ENCODE results near the gene ADCY1.

The ADCY1 gene

DNA sequence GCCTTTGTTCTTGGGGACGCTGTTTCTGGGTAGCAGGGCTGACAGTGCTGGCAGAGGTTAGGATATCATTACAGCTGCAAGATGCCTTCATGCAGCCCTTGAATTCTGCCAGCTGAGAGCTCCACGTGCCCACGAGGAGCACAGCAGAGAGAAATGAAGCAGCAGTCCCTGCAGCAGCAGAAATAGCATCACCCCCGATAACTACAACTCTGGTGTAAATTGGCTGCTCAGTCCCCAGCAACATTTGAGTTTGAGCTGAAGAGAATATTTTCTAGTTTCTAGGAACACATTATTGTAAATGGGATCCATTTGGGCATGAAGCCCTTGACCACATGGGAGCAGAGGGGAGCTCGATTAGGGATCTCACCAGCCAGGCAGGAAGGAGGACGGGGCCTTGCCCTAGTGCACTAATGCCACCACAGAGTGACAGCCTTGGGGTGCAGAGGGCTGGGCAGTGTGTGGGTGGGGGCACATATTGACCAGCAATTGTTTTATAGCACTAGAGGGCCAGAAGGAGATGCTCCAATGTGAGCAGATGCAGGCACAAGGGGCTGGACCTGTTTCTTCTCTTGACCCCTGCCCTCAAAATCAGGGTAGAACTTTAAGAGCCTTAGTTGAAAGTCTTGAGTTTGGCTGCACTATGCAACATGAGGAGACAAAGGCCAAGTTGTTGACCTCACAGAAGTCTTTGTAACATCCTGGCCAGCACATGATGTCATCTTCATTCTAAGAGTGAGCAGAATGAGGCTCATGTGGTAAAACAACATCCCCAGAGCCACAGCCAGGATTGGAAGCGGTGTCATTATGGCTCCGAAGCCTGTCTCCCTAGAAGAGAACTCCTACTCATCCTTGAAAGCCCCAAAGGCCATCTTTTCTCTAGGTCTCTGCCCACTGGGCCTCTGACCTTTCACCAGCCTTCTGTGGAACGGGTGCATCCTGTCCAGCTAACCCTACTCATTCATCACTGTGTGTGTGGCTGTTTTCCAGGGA, 52.6 kb downstream of the ADCY1 start:
- no peak for DNase-seq

DNA sequence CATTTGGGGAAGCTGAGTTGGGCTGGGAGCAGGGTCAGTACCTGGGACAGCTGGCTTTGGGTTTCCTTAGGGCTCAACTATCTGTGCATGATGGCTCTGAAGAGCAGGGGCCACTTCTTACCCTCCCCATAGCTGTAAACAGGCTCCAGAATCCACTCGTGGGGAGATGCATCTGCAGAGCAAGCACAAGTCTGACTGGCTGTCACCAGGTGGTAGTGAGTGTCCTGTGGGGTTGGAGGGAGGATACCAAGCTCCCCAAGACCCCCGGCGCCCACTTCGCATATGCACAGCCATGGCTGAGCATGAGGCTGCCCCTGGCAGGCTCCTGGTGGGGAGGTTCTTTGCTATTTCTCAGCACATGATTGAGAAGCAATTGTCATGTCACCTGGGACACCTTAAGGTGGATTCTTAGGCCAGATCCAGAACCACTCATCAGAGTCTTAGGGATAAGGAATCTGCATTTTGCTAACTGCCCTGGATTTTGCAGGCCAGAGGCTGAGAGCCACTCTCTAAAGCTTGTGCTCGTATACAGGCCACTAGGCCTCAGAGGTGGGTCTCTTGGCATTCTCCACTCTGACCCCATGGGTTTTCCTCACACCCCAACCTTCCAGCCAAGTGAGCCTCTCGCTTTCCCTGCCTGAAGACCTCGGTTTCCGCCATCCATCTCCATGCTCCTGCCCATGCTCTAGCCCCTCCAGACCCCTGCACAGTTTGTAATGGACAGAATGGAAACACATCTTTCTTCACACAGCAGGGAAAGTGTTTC, 53.7 kb downstream of the ADCY1 start:
- DNase-seq = no peak

DNA sequence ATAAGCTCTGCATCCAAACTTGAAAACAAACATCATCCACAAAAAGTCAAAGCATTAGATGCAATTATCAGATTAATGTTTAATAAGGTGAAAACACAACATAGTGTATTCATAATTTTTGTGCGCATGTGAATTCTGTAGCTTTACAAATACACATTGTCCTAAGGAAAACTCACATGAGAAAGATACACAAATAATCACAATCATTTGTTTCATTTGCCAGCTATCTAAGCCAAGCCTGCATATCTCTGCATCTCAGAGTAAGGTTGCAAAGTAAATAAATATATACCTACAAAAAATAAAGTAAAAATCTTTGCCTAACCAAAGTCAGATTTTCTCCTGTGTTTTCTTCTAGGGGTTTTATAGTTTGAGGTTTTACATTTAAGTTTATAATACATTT, 57.4 kb downstream of the ADCY1 start:
- DNase-seq = no peak

DNA sequence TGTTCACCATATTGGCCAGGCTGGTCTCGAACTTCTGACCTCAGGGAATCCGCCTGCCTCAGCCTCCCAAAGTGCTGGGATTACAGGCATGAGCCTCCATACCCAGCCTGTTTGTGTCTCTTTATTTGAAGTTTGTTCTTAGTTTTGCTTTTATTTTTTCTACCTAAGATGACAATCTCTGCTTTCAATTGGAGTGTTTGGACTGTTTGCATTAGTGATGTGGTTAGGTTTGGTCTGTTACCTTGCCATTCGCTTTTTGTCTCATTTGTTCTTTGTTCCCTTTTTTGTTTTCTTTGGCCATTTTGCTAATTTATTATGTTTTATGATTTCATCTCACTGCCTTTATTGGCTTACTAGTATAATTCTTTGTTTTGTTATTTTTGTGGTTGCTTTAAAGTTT, 62.6 kb downstream of the ADCY1 start:
- DNase-seq = no peak

GRCh38 chr7:45638916-45639315, 64.7 kb downstream of the ADCY1 start:
- no peak for DNase-seq

DNA sequence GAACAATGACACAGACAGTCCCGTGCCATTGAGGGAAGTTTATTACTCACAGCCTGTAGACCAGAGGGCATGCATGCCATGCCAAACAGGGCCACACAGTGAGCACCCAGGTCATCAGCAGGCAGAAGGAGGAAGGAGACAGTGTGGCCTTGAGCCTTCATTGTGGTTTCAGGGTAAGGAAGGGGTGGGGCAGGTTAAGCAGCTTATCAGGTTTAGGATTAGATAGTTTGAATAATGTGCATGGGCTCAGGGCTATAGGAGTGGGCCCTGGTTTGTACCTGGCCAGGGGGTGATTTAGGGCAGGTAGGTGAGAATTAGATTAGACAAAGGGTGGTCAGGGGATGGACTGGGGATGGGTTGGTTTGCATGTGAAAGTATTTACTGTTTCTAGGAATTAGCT, 67.9 kb downstream of the ADCY1 start:
- no peak for DNase-seq

GRCh38 chr7:45643630-45644029, 69.5 kb downstream of the ADCY1 start:
- DNase-seq = no peak

- no peak for DNase-seq
Observed at GRCh38 chr7:45644237-45644636, 70.1 kb downstream of the ADCY1 start.

GRCh38 chr7:45645141-45645969, 71.2 kb downstream of the ADCY1 start:
- no peak for DNase-seq

GRCh38 chr7:45646207-45646821, 72.1 kb downstream of the ADCY1 start:
- DNase-seq = no peak

DNA sequence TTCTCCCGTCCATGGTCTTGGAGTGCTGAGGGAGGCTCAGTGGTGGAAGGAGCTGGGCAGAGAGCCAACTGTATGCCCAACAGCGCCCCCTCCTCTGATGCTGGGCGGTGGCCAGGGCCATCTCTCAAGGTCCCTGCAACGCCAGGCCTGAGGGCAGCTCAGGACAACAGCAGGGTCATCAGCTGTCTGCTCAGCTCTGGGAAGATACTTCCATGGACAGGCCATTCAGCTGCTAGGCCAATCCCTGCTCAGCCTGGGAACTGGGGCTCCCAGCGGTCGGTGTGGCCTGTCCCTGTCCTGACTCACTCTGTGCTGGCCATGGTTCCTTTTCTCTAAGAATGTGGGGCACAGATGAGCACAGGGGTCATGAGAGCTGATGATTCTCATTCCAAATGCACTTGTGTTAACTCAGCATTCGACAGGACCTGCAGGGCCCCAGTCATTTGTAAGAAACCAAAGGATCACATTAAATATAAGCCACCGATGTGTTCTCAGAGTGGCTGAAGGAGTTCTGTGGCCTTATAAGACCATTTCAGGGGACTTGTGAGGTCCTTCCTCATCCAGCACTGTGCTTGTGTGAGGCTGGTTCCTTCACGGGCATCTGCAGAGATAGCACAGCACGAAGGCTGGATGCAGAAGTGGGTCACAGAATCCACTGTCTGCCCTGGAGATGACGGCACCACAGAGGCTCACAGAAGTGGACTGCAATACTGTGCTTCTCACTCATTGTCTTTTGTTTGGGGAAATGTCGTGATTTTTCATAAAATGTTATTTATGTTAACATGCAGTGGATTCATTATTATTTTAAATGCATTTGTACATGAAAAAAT, 73.0 kb downstream of the ADCY1 start:
- no peak for DNase-seq

- DNase-seq = no peak
Observed at GRCh38 chr7:45647967-45648670, 74.0 kb downstream of the ADCY1 start.

DNA sequence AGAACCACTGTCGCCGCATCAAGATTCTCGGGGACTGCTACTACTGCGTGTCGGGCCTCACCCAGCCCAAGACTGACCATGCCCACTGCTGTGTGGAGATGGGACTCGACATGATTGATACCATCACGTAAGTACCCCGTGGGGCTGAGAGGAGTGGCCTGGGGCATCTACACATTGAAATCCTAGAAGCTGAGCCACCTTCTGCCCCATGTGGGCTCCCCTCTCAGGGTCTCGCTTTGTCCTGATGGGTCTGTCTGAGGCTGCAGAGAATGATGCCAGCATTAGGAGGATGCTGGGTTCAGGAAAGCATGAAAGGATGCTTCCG, 74.5 kb downstream of the ADCY1 start:
- no peak for DNase-seq

DNA sequence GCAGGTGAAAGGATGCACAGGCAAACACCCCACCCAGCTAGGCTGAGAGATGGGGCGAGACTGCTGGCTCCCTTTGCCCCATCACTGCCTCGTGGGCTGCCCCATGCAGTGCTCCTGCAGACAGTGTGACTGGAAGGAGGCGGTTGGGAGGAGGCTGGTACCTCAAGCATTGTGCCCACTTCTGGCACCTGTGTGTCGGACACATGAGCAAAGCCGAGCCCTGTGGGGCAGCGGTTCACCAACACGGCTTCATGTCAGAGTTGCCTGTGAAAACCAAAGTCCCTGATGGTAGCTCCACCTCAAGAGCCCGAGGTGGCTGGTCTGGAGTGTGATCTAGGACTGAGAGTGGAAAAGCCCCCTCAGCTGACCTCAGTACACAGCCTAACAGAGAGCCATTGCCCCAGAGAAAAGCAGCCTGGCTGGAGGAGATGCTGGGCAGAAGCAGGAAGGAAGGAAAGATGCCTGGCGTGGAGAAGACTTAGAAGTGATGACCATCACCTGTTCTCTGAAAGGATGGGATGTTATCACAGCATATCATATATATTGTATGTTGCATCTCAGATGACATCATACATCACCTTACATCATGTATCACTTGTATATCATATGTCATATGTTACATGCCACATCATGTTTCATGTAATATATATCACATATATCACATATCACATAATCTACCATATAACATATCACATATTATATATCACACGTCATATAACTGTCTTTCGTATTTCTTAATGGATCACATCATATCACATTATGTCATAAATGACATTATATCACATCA, 75.6 kb downstream of the ADCY1 start:
- DNase-seq = no peak

DNA sequence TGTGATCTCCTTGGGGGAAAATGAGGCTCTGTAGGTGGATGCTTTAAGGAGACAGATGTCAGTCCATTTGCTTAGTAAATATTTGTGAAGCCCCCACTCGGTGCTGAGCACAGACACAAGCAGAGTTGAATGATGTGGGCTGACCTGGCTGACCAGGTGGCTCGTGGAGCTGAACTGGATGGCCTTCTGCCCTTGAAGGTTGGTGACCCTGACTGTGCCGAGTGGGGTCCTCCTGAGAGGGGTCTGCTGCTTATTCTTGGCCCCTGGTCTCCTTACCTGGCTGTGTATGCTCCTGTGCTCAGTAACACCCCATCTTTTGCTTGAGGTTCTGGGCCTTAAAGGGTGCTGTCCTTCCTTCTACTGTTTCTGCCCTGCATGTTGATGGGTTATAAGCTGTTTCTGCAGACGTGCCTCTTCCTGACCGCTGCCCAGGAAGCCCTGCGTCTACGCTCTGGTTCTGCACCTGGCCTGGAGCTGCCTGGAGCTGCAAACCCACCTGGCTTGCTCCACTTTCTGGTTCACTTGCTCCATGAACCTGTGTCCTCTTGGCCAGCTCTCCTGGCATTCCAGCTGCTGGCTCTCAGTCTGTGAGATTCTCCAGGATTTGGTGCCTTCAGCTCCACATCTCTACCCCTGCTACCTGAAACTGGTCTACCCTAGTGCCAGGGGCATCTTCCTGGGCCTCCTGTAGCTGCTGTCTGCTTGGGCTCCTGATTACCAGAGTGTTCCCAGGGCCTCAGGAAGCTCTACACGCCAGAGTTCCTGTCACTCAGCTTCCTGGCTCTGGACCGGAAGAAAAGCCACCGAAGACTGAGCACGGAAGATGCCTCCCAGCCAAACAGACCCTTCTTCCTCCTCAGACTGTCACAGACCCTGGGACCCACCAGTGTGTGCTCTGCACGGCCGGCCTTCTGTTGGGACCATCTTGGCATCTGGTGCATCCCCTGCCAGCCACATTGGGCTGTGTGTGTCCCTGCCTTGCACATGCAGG, 76.5 kb downstream of the ADCY1 start:
- no peak for DNase-seq

DNA sequence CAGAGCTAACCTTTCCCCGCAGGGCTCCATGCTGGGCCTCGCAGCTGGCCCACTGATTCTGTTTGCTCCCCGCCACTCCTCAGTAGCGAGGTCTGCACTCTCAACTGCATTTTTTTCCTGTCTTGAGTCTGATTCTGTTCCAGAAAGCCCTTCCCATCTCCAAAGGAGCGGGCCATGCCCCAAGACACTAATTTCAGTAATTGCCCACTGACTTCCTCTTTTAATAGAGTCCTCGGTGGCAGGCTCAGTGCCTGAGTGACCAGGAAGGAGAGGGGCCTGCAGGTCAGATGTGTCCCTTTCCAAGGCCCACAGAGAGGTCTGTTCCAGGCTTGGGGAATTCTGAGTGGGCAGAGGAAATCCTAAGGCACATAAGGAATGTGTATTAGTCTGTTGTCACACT, 77.4 kb downstream of the ADCY1 start:
- no peak for DNase-seq

GRCh38 chr7:45652630-45653029, 78.5 kb downstream of the ADCY1 start:
- DNase-seq = no peak

DNA sequence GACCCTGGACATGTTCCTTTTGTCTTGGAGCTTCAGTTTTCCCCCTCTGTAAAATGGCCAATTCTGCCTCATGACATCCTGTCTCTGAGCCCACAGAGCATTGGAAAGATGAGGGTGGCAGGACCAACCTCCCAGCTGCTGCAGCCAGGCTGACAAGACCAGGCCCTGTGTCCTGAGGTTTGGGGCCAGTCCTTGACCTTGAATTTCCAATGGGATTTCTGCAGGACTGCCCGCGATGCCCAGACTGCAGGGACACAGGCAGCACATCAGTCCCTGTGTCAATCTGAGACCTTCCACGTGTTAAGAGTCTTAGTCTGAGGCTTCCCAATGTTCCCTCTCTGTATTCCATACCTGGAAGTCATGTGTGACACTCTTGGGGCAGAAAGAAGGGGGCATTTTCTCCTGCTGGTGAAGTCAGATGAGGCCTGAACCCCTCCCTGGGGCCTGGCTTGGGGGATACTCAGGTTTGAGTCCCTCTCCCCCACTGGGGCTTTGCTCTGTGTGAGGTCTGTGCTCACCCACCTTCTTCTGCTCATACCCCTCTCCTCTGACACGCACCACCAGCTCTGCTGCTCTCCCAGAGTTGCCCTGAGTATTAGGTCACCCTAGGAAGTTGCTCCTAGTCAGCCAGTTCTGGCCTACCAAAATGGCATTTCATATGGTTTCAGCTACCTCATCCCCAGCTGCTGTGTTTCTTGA, 79.2 kb downstream of the ADCY1 start:
- no peak for DNase-seq
